HS-27A (cell line): ENCODE measurements around the gene SAP30BP.

ENCODE experiments used
- DNase-seq: peaks from one replicate; pipeline ENCODE4 v3.0.0-alpha.2; 2012; ENCODE audit warnings: low read depth, missing footprints

Gene SAP30BP

DNA sequence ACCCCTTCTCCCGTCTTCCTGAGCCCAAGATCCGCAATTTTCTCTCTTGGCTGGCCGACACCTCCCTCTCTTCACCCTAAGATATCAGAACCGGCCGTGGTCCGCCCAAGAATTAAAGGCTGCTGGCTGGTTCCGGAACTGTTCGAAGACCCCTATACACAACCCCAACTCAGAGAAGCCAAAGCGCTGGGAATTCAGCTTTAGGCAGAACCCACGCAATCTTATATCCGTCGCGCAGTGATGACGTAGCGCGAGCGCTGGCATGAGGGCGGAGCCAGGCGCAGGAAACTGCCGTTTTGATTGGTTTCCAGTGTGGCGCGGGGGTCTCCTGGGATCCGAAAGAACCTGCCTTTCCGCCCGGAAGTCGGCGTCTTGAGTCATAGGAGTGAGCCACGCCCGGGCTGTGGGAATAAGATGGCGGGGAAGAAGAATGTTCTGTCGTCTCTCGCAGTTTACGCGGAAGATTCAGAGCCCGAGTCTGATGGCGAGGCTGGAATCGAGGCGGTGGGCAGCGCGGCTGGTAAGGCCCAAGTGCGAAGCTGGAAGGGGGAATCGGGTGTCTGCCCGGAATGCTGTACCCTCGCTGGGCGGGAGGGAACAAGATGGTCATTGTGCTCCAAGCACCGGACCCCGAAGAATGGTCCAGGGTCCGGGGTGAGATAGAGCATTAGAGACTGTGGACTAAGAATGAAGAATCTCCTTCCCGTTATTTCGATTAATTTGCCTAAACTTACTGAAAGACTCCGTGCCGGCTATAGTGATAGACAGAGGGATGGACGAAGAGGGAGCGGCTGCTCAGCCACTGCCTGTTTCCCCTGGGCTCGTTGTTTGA is at the start of gene SAP30BP, which contains the start of gene RECQL5:
Gene SAP30BP (plus strand): TSS at position 380 of the 832 bp plus-strand sequence. CDS start 35 bp downstream, at position 415.
Gene RECQL5 (minus strand): TSS at position 196 of the 832 bp plus-strand sequence. CDS start 597 bp downstream, outside the sequence.
- peak; percentile 85 for DNase-seq

DNA sequence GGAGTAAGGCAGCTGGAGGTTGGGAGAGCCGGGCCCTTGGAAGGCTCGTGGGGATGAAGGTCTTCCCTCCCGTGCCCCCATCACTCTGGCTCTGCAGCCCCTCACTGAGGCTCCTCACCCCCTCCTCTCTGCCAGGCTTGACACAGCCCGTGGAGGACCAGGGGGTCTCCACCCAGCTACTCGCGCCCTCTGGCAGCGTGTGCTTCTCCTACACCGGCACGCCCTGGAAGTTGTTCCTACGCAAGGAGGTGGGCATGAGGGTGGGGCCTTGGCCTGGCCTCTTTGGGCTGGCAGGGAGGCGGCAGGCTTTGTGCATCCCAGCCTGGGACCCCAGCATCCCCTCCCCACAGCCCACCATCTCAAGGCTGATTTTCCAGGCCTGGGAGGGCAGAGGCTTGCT is 49.5 kb upstream of the SAP30BP start:
- no peak for DNase-seq

DNA sequence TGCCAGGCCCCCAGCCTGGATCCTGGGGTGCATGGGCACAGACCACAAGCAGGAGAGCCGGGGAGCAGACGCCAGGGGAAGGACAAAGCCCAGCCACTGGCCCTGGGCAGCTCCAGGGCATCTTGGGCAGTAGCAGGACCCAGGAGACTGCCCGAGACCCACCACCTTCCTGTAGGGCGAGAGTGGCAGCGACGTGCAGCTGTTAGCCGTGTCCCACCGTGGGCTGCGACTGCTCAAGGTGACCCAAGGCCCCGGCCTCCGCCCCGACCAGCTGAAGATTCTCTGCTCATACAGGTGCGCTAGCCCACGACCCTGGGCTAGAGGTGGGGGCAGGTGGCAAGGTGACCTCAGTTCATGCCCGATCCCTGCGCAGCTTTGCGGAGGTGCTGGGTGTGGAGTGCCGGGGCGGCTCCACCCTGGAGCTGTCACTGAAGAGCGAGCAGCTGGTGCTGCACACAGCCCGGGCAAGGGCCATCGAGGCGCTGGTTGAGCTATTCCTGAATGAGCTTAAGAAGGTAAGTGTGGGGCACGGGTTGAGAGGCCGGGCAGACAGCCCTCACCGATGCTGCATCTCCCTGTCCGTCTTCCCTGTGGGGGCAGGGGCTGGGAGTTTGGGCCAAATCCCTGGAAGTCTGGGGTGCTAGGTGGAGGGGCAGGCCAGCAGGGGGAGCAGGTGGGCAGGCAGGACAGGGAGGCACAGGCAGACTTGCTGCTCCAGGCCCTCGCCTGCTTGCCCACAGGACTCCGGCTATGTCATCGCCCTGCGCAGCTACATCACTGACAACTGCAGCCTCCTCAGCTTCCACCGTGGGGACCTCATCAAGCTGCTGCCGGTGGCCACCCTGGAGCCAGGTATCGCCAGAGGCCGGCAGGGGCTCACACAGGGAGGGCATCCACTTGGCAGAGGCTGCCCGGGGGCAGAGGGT is 47.4 kb upstream of the SAP30BP start:
- no peak for DNase-seq

DNA sequence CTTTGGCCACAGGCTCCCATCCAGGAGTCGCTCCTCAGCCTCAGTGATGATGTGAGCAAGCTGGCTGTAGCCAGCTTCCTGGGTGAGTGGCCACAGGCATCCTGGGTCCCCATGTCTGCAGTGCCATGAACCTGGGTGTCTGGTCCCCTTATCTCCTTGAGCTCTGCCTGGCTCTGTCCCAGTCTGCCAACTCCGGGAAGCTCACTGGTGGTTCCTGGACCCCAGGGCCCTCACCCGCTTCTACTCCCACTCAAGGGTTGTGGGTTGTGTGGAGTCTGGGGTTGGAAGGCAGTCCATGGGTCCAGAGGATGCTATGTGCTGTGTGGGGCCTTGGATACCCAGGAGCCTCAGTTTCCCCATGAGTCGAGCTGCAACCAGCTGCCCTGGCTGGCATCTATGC is 45.6 kb upstream of the SAP30BP start:
- no peak for DNase-seq

DNA sequence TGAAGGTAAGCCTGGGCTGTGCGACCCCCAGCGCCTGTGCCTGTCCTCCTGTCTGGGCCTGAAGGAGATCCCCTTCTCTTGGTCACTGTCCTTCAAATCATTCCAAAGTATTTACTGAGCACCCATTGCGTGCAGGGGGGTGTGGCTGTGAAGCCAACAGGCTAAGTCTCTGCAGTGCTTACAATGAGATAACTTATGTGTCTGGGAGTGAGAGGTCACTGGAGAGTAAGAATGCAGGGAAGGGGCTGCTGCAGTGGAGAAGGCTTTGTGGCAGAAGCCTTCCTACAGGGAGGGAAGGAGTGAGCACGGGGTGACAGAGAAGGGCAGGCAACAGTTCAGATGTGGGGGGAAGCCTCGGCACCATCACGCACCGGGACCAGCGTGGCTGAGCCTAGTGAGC is 45.1 kb upstream of the SAP30BP start:
- DNase-seq = no peak

DNA sequence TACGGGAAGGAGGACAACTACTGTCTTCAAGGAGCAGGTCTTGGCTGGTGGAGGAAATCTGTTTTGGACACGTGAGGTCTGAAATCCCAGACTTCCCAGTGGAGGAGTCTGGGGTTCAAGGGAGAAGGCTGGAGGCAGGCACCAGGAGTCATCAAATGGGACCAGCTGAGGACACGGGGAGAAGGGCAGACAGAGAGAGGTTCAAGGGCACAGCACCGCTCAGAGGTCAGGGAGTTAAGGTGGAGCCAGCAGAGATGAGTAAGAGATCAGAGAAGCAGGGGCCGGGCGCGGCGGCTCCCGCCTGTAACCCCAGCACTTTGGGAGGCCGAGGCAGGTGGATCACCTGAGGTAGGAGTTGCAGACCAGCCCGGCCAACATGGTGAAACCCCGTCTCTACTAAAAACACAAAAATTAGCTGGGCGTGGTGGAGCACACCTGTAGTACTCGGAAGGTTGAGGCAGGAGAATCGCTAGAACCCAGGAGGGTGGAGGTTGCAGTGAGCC is 44.3 kb upstream of the SAP30BP start:
- no peak for DNase-seq

DNA sequence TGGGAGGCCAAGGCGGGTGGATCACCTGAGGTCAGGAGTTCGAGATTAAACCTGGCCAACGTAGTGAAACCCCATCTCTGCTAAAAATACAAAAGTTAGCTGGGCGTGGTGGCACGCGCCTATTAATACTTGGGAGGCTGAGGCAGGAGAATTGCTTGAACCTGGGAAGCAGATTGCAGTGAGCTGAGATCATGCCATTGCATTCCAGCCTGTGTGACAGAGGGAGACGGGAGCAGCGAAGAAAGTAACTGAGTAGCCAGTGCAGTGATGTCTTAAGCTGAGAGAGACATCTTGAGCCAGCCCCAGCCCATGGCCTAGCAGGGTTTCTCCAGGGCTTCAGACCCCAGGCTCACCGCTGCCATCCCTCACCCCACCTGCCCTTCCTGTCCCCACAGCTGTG is 43.8 kb upstream of the SAP30BP start:
- no peak for DNase-seq

DNA sequence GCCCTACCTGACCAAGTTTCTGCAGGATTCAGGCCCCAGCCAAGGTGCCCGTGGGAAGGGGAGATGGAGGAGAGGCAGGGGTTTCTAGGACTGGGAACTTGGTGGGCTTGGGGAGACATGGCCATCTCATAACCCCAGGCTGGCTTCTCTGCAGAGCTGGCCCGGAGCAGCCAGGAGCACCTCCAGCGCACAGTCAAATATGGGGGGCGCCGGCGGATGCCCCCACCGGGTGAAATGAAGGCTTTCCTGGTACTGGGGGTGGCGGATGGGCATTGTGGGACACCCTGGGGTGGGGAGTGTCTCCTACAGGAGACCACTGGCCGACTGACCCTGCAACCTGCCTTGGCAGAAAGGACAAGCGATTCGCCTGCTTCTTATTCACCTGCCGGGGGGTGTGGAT is 43.1 kb upstream of the SAP30BP start:
- no peak for DNase-seq

DNA sequence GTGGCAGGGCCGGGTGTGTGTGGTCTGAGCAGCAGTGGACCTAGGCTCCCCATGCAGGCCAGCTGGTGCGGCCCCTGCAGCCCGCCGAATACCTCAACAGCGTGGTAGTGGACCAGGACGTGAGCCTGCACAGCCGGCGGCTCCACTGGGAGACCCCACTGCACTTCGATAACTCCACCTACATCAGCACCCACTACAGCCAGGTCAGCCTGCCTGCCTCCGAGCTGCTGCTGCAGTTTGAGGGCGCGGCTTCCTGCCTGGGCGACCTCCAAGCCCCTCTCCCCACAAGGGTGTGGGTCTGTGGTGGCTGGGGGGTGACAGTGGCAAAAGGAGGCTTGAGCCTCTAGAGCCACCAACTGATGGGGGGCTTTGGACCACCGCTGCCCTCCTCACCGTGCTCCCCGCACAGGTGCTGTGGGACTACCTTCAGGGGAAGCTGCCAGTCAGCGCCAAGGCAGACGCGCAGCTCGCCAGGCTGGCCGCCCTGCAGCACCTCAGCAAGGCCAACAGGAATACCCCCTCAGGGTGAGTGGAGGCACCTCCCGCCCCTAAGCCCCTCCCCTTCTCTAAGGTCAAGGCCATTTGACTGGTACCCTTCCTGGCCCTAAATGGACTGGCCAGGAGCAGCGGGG is 42.3 kb upstream of the SAP30BP start:
- no peak for DNase-seq

DNA sequence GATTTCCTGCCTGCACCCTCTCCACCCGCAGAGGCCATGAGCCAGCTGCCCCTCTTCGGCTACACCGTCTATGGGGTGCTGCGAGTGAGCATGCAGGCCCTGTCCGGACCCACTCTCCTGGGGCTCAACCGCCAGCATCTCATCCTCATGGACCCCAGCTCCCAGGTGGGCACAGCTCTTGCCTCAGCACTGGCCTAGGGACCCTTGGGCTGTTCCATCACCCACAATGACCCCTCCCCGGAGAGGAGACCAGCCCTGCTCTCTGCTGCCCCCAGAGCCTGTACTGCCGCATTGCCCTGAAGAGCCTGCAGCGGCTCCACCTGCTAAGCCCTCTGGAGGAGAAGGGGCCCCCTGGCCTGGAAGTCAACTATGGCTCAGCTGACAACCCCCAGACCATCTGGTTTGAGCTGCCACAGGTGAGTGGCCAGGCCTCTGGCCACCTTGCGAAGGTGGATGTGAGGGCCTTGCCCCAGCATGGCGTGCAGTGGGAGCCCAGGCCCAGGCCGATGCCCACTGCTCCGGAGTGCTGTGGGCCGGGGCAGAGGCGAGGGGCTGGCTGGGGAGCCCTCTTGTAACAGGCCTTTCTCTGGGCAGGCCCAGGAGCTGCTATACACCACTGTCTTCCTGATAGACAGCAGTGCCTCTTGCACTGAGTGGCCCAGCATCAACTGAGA is 41.2 kb upstream of the SAP30BP start:
- no peak for DNase-seq

DNA sequence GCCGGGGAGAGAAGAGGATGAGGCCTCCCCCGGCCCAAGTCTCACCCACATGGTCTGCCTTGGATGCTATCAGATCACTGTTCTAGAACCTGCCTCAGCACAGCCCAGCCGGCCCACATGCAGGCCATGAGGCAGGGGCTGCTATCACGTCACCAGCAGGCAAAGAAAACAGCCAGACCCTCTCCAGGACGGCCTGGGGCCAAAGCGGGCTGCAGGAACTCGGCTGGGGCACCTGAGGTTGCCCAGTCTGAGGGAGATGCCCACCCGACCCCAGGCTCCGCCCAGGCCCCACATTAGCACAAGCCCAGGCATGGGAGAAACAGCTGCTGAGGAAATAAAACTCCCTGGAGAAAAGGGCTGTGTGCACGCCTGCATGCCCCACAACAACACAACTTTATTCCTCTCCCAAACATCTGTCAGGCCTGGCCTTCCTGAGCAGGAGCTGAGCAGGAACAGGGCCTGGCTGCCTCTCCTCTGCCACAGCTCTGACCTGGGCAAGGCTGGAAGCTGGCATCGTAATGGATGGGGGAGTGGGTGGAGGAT is 40.6 kb upstream of the SAP30BP start:
- no peak for DNase-seq

DNA sequence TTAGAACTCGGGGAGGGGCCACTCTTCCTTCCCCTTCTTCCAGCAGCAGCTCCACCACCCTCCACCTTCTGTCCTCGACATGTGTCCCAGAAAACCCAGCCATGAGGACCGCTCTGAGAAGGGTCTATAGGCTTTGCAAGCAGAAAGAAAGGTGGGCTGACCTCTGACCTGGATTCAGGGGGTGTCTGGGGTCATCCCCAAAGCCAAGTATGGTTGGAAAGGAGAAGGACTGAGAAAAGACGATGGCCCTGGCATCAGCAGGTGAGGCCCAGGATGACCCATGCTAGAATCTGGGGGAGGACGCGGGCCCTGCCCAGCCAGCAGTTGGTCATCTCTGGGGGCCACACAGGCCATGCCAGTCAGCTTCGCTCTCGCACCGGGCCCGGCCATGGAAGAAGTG is 40.0 kb upstream of the SAP30BP start:
- no peak for DNase-seq

DNA sequence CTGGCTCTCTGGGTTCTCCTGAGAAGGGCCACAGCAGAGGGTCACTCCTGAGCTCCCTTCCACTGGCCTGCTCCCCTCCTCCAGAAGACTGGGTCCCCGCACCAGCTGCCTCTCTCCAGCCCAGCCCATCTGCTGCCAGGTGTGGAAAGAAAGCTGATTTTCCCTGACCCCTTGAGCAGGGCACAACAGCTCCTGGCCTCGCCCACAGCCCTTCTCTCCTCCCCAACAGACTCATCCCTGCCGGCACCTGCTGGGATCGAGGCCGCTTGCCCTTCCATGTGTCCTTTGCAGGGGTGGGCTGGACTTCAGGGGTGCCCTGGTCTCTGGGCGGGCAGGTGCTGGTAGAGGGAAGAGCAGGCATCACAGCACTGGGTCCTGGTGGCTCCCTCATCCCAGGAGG is 38.7 kb upstream of the SAP30BP start:
- DNase-seq = no peak

DNA sequence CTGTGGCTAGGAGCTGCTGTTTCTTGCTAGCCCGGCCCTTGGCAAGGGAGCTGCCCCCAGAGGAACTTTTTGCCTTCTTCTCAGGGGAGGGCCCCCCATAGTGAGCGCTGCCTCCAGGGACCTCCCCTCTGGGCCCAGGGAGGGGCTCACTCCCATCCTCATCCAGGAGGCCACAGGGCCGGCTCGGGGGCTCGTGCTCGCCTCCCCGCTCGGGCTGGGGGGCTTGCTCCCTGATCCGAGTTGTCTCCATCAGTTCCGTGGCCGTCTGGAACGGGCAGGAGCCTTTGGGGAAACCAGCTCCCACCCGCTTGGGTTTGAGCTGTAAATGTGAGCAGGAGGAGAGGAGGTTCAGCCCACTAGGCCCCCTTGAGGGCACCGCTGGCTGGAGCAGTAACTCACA is 38.0 kb upstream of the SAP30BP start:
- no peak for DNase-seq

DNA sequence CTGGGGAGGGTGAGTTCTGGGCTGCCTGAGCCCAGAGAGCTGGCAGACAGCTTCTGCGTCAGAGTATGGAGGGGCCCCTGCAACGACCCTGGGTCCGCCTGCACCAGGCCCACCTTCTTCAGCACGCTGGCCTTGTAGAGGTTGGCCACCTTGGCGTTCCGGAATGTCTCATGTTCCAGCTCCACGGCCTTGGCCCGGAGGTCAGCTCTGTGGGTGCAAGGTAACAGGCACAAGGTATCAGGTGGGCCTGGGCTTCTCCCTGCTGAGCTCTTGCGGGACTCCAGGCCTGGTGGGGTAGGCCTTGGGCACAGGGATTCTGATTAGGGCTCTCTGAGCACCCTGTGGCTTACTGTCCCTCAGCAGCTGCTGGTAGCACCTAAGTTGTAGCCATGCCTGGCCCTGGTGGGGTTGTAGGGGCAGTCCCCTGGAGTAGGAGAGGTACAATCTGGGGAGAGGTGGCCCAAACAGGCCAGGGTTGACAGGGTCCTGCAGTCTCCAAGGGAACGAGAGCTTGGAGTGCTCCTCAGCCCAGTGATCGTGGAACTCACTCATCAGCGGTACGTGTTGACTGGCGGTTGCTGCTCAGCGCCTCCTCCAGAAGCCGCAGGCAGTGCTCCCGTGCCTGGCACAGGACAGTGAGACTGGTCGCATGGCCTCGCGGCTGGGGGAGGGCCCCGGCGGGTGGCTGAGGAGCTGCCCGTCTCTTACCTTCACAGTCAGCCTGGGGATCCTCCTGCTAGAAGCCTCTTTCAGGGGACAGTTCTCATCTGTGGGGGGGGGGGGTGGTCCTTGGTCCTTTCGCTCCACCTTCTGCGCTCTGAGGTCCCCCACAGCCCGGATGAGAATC is 36.8 kb upstream of the SAP30BP start:
- no peak for DNase-seq

DNA sequence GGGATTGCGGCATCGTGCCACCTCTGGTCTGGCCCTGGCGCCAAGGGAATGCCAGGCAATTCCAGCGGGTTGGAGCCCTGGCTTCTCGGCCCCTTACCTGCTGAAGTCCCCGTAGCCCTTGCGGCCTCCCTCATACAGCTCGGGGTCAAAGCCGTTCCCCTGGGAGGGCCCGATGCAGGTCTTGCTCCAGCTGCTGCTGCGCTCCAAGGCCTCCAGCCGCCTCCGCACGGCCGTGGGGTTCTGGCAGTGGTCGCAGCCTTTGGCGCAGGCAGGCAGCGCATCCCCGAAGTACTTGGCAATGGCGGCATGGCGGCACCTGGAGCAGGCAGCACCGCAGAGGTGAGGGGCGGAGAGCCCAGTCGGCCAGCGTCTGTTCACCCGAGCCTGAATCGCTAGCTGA is 35.8 kb upstream of the SAP30BP start:
- no peak for DNase-seq

DNA sequence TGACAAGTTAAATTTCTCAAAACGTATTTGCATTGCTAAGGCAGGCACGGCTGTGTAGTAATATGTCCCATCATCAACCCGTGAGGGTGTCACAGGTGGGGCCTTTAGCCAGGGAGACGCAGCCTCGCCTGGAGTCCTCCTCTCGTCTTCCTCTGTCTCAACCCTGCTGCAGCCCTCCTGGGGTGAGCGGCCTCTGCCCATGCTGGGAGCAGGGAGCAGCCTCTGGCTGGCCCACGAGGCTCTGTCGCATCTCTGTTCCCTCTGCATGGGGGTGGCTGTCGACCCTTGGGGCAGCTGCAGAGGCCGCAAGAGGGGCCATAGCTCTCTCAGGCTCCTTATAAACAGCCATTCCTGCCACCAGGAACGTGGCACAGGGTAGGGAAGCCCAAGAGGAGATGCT is 34.7 kb upstream of the SAP30BP start:
- no peak for DNase-seq

DNA sequence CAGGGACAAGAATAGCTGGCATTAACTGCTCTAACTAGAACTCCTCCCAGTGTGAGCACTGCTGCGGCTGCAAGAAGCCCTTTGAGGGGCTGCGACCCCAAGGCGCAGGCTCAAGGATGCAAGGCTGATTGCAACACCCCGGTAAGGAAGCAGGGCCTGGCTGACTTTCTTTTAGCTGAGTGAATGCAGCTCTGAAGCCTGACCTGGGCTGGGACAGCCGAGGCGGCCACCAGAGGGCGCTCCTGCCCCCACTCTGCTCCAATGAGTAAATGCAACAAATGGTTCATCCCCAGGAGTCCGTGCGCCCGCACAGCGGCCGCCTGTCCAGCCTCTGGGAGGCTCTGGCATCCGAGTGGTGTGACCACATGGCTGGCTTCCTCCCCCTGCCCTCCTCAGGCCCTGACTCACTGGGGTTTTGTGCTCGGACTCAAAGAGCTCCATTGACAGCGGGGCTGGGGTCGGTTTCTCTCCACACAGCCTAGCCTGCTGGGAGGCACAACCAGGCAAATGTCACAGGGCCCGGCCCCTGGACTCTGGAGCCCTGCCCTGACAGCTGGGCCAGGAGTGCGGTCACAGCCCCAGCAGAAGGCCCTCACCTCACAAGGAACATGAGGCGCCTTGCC is 34.2 kb upstream of the SAP30BP start, which contains the start of gene SMIM5:
Gene SMIM5 (plus strand): TSS at position 572 of the 623 bp plus-strand sequence. CDS start 6,768 bp downstream, outside the sequence.
- peak; percentile 22 for DNase-seq

DNA sequence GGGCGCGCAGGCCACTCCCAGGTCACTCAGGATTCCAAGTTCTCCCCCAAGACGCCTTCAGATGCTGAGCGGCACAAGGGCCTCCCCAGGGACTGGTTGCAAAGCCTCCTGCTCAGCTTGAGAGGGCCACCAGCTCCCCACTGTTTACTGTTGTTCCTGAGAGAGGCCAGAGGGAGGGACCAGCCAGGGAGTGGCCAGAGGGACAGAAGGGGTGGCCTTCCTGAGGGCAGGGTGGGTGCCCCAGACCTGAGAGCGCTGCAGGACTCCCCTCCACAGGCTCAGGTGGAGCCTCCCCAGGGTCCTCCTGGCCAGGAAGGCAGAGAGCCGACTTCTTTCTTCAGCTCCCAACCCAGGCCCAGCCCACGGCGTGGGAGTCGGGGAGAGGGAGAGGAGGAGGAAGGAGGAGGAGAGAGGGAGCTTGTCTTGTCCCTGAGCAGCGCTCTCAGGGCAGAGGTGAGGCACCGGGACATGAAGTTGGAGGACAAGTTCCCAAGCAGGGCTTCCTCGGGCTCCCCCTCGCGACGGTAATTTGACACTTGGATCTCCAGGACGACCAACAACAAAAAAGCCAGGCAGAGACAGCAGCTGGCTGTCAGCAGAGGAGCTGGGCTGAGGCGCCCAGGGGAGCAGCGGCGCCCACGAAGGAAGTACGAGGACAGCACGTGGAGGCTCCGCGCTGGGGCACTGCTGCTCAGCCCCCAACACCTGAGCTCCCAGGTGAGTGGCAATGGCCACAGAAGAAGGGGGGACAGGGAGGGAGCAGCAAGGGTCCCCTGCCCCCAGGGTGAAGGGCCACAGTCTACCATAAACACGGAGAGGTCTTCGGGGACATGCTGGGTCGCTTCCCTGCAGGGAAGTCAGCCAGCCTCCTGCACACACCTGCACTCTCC is 33.4 kb upstream of the SAP30BP start:
- DNase-seq = peak; percentile 45
